Kidney tubule cell (primary cell): Measurements from ENCODE around the gene RPN1.

ENCODE experiments used
- DNase-seq: peaks from one replicate; pipeline ENCODE4 v3.0.0-alpha.2; 2018; ENCODE audit warnings: low spot score

The RPN1 gene

GRCh38 chr3:128578346-128578745 lies 72.3 kb downstream of the RPN1 start:
- no peak for DNase-seq

GRCh38 chr3:128577711-128578110 lies 72.9 kb downstream of the RPN1 start:
- no peak for DNase-seq

- no peak for DNase-seq
These were observed 74.3 kb downstream of the RPN1 start for GRCh38 chr3:128576290-128576689.

- no peak for DNase-seq
These were observed 74.8 kb downstream of the RPN1 start for GRCh38 chr3:128575777-128576176.

- no peak for DNase-seq
These were observed 76.9 kb downstream of the RPN1 start for GRCh38 chr3:128573707-128574162.

GRCh38 chr3:128573160-128573559 lies 77.5 kb downstream of the RPN1 start:
- DNase-seq, result no peak

GRCh38 chr3:128572644-128573105 lies 77.9 kb downstream of the RPN1 start:
- peak; percentile 19 for DNase-seq

- no peak for DNase-seq
These were observed 78.6 kb downstream of the RPN1 start for GRCh38 chr3:128572013-128572412.
